Measurements from ENCODE around the gene DOLK.

DNA sequence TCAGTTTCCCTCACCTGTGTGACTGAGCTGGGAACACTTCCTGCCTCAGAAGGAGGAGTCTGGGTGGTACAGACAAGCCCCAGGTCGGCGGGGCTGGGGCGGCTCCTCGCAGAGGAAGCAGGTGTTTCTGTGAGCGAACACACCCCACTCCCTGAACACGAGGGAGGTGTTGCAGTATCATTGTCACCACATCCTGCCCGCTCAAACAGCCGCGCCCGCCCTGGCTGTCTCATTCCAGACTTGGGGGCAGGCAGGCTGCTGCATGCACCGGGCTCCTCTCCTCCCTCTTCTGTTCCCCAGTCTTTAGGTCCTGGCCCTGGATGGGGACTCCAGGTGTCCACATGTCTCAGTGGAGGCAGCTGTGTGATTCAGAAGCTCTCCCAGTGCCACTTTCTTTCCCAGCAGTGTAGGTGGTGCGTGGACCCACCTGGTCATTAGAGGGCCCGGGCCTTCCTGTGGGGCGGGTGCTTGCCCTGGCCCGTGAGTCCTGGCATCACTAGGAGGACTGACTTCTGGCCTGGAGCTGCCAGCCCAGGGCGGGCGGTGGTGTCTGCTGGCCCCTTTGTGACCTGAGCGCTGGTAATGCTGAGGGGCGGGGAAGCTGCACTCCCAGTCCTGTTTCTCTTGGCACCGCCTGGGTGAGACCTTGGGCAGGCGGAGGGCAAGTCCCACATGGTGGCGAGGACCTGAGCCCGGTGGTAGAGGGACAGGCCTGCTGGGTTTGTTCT, 44.9 kb downstream of the DOLK start:
- TF ChIP-seq POLR2A (IDR thresholded peaks at IDR 0.05; ENCODE audit: low read depth, low read length) (peak; percentile 86), SREBF1 (IDR thresholded peaks at IDR 0.05; ENCODE audit: low read length) (no peak), CREM (IDR thresholded peaks at IDR 0.05; ENCODE audit: low read depth) (no peak)
- TF ChIP-seq, protein P1, sequence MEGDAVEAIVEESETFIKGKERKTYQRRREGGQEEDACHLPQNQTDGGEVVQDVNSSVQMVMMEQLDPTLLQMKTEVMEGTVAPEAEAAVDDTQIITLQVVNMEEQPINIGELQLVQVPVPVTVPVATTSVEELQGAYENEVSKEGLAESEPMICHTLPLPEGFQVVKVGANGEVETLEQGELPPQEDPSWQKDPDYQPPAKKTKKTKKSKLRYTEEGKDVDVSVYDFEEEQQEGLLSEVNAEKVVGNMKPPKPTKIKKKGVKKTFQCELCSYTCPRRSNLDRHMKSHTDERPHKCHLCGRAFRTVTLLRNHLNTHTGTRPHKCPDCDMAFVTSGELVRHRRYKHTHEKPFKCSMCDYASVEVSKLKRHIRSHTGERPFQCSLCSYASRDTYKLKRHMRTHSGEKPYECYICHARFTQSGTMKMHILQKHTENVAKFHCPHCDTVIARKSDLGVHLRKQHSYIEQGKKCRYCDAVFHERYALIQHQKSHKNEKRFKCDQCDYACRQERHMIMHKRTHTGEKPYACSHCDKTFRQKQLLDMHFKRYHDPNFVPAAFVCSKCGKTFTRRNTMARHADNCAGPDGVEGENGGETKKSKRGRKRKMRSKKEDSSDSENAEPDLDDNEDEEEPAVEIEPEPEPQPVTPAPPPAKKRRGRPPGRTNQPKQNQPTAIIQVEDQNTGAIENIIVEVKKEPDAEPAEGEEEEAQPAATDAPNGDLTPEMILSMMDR (IDR thresholded peaks at IDR 0.05 in 2 of 3, conservative IDR thresholded peaks at IDR 0.05 in 1 of 3; ENCODE audit: control insufficient read depth in 2 of 3, extremely low read depth in 1 of 3, insufficient read depth in 1 of 3, low read depth in 3 of 3, low read length in 3 of 3) = no peak
- TF ChIP-seq, protein P2, sequence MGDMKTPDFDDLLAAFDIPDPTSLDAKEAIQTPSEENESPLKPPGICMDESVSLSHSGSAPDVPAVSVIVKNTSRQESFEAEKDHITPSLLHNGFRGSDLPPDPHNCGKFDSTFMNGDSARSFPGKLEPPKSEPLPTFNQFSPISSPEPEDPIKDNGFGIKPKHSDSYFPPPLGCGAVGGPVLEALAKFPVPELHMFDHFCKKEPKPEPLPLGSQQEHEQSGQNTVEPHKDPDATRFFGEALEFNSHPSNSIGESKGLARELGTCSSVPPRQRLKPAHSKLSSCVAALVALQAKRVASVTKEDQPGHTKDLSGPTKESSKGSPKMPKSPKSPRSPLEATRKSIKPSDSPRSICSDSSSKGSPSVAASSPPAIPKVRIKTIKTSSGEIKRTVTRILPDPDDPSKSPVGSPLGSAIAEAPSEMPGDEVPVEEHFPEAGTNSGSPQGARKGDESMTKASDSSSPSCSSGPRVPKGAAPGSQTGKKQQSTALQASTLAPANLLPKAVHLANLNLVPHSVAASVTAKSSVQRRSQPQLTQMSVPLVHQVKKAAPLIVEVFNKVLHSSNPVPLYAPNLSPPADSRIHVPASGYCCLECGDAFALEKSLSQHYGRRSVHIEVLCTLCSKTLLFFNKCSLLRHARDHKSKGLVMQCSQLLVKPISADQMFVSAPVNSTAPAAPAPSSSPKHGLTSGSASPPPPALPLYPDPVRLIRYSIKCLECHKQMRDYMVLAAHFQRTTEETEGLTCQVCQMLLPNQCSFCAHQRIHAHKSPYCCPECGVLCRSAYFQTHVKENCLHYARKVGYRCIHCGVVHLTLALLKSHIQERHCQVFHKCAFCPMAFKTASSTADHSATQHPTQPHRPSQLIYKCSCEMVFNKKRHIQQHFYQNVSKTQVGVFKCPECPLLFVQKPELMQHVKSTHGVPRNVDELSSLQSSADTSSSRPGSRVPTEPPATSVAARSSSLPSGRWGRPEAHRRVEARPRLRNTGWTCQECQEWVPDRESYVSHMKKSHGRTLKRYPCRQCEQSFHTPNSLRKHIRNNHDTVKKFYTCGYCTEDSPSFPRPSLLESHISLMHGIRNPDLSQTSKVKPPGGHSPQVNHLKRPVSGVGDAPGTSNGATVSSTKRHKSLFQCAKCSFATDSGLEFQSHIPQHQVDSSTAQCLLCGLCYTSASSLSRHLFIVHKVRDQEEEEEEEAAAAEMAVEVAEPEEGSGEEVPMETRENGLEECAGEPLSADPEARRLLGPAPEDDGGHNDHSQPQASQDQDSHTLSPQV (IDR thresholded peaks at IDR 0.05) = no peak
